ENCODE results near the gene ITCH. TPM values are rescaled to one million over a fixed set of nuclear protein-coding genes. Genes with fewer than 3 reads are reported as not detected.

ITCH gene
- total RNA-seq, 2 experiments from 2014 or later = 26.1 to 36.8 TPM

- H2AFZ ChIP-seq (ENCODE audit: low read length) = no peak overlapping the region
- CTCF ChIA-PET (ENCODE audit: unreplicated experiment) = no interaction called here
- peaks cover 4% of the 10 kb centered on the region for H3K4me1 ChIP-seq (ENCODE audit: insufficient read depth, low read length, poor library complexity, severe bottlenecking)
- H4K20me1 ChIP-seq (ENCODE audit: insufficient read depth, low read length) = no peaks in the 10 kb centered on the region
- H3K9me2 ChIP-seq (ENCODE audit: insufficient read depth, low read length) = no peaks in the 10 kb centered on the region
- BruUV-seq (replicated peaks) = no TSS peak
- no peak overlapping the region for H3K27ac ChIP-seq (ENCODE audit: low read depth, low read length, poor library complexity, severe bottlenecking)
- no peak overlapping the region for H3K4me3 ChIP-seq (ENCODE audit: low read depth, low read length, poor library complexity, severe bottlenecking)
- H3K9me3 ChIP-seq (ENCODE audit: low read length) = no peaks in the 10 kb centered on the region
- no peak overlapping the region for H3K4me2 ChIP-seq (ENCODE audit: low read length)
- TF ChIP-seq EZH2phosphoT487 (IDR thresholded peaks at IDR 0.05; ENCODE audit: borderline replicate concordance, low read depth, low read length) = no peak
- no peak for TF ChIP-seq CTCF (conservative IDR thresholded peaks at IDR 0.05; ENCODE audit: low read length)
- no peaks in the 10 kb centered on the region for H3K79me2 ChIP-seq (ENCODE audit: insufficient read depth, low read depth, low read length)
- intact Hi-C loops (cut with micrococcal nuclease; ENCODE audit: unreplicated experiment) = no loop called here
- POLR2A ChIA-PET = interaction anchor here (1.7 kb wide), 1 partner anchor 39 kb away, joined by 3 read pairs; no protein-coding TSS in a partner anchor
- DNase-seq (ENCODE audit: low spot score) = no peak
- peaks cover 54% of the 10 kb centered on the region for H3K36me3 ChIP-seq (ENCODE audit: insufficient read depth, low read length)
These were observed 95.6 kb downstream of the ITCH start for GRCh38 chr20:34458631-34459030.

GRCh38 chr20:34459209-34459897 lies 96.3 kb downstream of the ITCH start:
- no TSS peak for BruUV-seq (replicated peaks)
- Histone ChIP-seq H2AFZ (ENCODE audit: low read length) (no peak overlapping the region), H3K4me2 (ENCODE audit: low read length) (no peak overlapping the region), H3K36me3 (ENCODE audit: insufficient read depth, low read length) (peaks cover 54% of the 10 kb centered on the region), H4K20me1 (ENCODE audit: insufficient read depth, low read length) (no peaks in the 10 kb centered on the region), H3K4me1 (ENCODE audit: insufficient read depth, low read length, poor library complexity, severe bottlenecking) (peaks cover 4% of the 10 kb centered on the region), H3K79me2 (ENCODE audit: insufficient read depth, low read depth, low read length) (no peaks in the 10 kb centered on the region), H3K27ac (ENCODE audit: low read depth, low read length, poor library complexity, severe bottlenecking) (no peak overlapping the region), H3K9me2 (ENCODE audit: insufficient read depth, low read length) (no peaks in the 10 kb centered on the region), H3K4me3 (ENCODE audit: low read depth, low read length, poor library complexity, severe bottlenecking) (no peak overlapping the region), H3K9me3 (ENCODE audit: low read length) (no peaks in the 10 kb centered on the region)
- ChIA-PET CTCF (ENCODE audit: unreplicated experiment) (no interaction called here), POLR2A (interaction anchor here (0.6 to 1.7 kb wide), 2 partner anchors 39 to 122 kb away, joined by 3 to 4 read pairs; no protein-coding TSS in a partner anchor)
- TF ChIP-seq EZH2phosphoT487 (IDR thresholded peaks at IDR 0.05; ENCODE audit: borderline replicate concordance, low read depth, low read length) = no peak
- no peak for TF ChIP-seq CTCF (conservative IDR thresholded peaks at IDR 0.05; ENCODE audit: low read length)
- DNase-seq (ENCODE audit: low spot score) = no peak
- intact Hi-C loops (cut with micrococcal nuclease; ENCODE audit: unreplicated experiment) = no loop called here

- ChIA-PET CTCF (ENCODE audit: unreplicated experiment) (interaction anchor here (0.5 kb wide), 1 partner anchor 561 kb away, joined by 5 read pairs; no protein-coding TSS in a partner anchor), POLR2A (no interaction called here)
- H3K9me2 ChIP-seq (ENCODE audit: insufficient read depth, low read length) = no peaks in the 10 kb centered on the region
- TF ChIP-seq EZH2phosphoT487 (IDR thresholded peaks at IDR 0.05; ENCODE audit: borderline replicate concordance, low read depth, low read length) (no peak), CTCF (conservative IDR thresholded peaks at IDR 0.05; ENCODE audit: low read length) (no peak)
- H3K79me2 ChIP-seq (ENCODE audit: insufficient read depth, low read depth, low read length) = no peaks in the 10 kb centered on the region
- H4K20me1 ChIP-seq (ENCODE audit: insufficient read depth, low read length) = no peaks in the 10 kb centered on the region
- no peak for DNase-seq (ENCODE audit: low spot score)
- no peaks in the 10 kb centered on the region for H3K9me3 ChIP-seq (ENCODE audit: low read length)
- intact Hi-C loops (cut with micrococcal nuclease; ENCODE audit: unreplicated experiment) = no loop called here
- H3K4me3 ChIP-seq (ENCODE audit: low read depth, low read length, poor library complexity, severe bottlenecking) = no peak overlapping the region
- H3K4me2 ChIP-seq (ENCODE audit: low read length) = no peak overlapping the region
- no TSS peak for BruUV-seq (replicated peaks)
- H3K36me3 ChIP-seq (ENCODE audit: insufficient read depth, low read length) = peaks cover 59% of the 10 kb centered on the region
- peaks cover 4% of the 10 kb centered on the region for H3K4me1 ChIP-seq (ENCODE audit: insufficient read depth, low read length, poor library complexity, severe bottlenecking)
- H3K27ac ChIP-seq (ENCODE audit: low read depth, low read length, poor library complexity, severe bottlenecking) = no peak overlapping the region
- H2AFZ ChIP-seq (ENCODE audit: low read length) = no peak overlapping the region
These were observed 98.7 kb downstream of the ITCH start for GRCh38 chr20:34461779-34462087.
